GM23338 (cell line): ENCODE results near the gene MROH7. TPM values are rescaled to one million over a fixed set of nuclear protein-coding genes. Genes with fewer than 3 reads are reported as not detected.

Source experiments
- CREB1 ChIP-seq: fragments of 250-450 bp; sonication (Bioruptor Pico); IDR thresholded peaks from 2 replicates; pipeline ENCODE4 v1.5.0; 2020; ENCODE audit warnings: low read depth, mild to moderate bottlenecking, moderate library complexity
- CTCF ChIP-seq, 2 experiments: fragments of 200-600 bp in 1 of 2; sonication (generic) in 1 of 2; conservative IDR thresholded peaks; 2 replicates each; pipeline versions ENCODE4 v1.5.1 to v1.6.1; 2016 to 2017; ENCODE audit warnings: antibody characterized with exemption in 2 of 2, low read depth in 2 of 2, mild to moderate bottlenecking in 2 of 2, moderate library complexity in 1 of 2
- EZH2 ChIP-seq: fragments of 200-600 bp; sonication (generic); IDR thresholded peaks from one replicate; pipeline ENCODE4 v1.8.0; 2017; ENCODE audit warnings: antibody characterized with exemption, mild to moderate bottlenecking, low read depth; ENCODE audit not compliant: unreplicated experiment
- EZH2phosphoT487 ChIP-seq: fragments of 200-600 bp; sonication (generic); IDR thresholded peaks from one replicate; pipeline ENCODE4 v1.8.1; 2018; ENCODE audit warnings: antibody characterized with exemption; ENCODE audit not compliant: unreplicated experiment
- NANOG ChIP-seq: IDR thresholded peaks from 2 replicates; pipeline ENCODE4 v1.6.1; 2016; ENCODE audit warnings: antibody characterized with exemption, borderline replicate concordance
- POLR2AphosphoS5 ChIP-seq: IDR thresholded peaks from 2 replicates; pipeline ENCODE4 v1.6.1; 2016; ENCODE audit warnings: antibody characterized with exemption, low read depth
- REST ChIP-seq: IDR thresholded peaks from one replicate; pipeline ENCODE4 v1.6.1; 2018; ENCODE audit warnings: antibody characterized with exemption; ENCODE audit not compliant: unreplicated experiment
- ZNF114 ChIP-seq: fragments of 250-450 bp; sonication (Bioruptor Pico); IDR thresholded peaks from 2 replicates; pipeline ENCODE4 v1.5.0; 2020; ENCODE audit warnings: mild to moderate bottlenecking, moderate library complexity
- ZNF462 ChIP-seq: fragments of 250-450 bp; sonication (Bioruptor Pico); IDR thresholded peaks from 2 replicates; pipeline ENCODE4 v1.5.0; 2020; ENCODE audit warnings: mild to moderate bottlenecking, moderate library complexity
- polyA plus RNA-seq: library from polyadenylated mRNA; unstranded; fragments of >200 nt; fragmentation: Nextera tagmentation; extraction: Ambion mirVana; gene quantifications from 2 replicates; pipeline ENCODE4 v1.2.1, GENCODE V29; 2016
- total RNA-seq: library from RNA; depleted of rRNA; stranded (reverse); fragments of >200 nt; shearing (Covaris generic); gene quantifications from 2 replicates; pipeline ENCODE4 v1.2.3, GENCODE V29; 2014

The MROH7 gene
- total and polyA plus RNA-seq, 2 experiments from 2014 or later: 0.17 TPM; not detected in 1

- TF ChIP-seq ZNF462 (CRISPR knock-in tag) (no peak), ZNF114 (CRISPR knock-in tag) (no peak), CTCF (conservative IDR thresholded peaks at IDR 0.05; ENCODE audit: low read depth in 2 of 2) (no peak), EZH2 (no peak), CREB1 (CRISPR knock-in tag) (no peak), POLR2AphosphoS5 (no peak), EZH2phosphoT487 (no peak), REST (no peak), NANOG (no peak)
These were observed 69.3 kb downstream of the MROH7 start (continued) for GRCh38 chr1:54710841-54711240.
